Naive thymus-derived CD4-positive, alpha-beta T cell (primary cell): Measurements from ENCODE around the gene TMEM235. TPM values are rescaled to one million over a fixed set of nuclear protein-coding genes. Genes with fewer than 3 reads are reported as not detected.

Experiments used
- ATAC-seq: fragments of 150-1000 bp; cut with Tn5 transposase; 2 replicates; pipeline ENCODE4 v1.10.0; 2021; ENCODE audit warnings: mild to moderate bottlenecking, moderate library complexity
- CTCF ChIA-PET: fragments of 350-600 bp; sonication (Branson Sonifier 250); formaldehyde crosslinking; loops from one replicate; lab custom pipeline; 2021; ENCODE audit warnings: antibody characterized with exemption; lab: Charles Lee
- POLR2A ChIA-PET: fragments of 350-600 bp; sonication (Branson Sonifier 250); formaldehyde crosslinking; loops from one replicate; lab custom pipeline; 2021; ENCODE audit warnings: antibody characterized with exemption, inconsistent platforms; lab: Charles Lee
- DNase-seq, 9 donors: peaks; one replicate each; pipeline versions ENCODE4 v3.0.0 to v3.0.0-alpha.2; 2020 to 2022; ENCODE audit warnings: mixed read lengths in 1 of 9
- H3K27ac ChIP-seq: one replicate; pipeline ENCODE4 v1.7.0; 2013; ENCODE audit warnings: mild to moderate bottlenecking, low read depth, low read length, moderate library complexity
- H3K27me3 ChIP-seq, 2 donors: one replicate each; pipeline ENCODE4 v1.7.0; 2013; ENCODE audit warnings: low read length in 2 of 2, mild to moderate bottlenecking in 2 of 2, moderate library complexity in 2 of 2; ENCODE audit not compliant: control insufficient read depth in 2 of 2, insufficient read depth in 2 of 2
- H3K36me3 ChIP-seq, 3 experiments: 1 replicate in 2 of 3; 2 replicates in 1 of 3; pipeline ENCODE4 v1.7.0; 2013; ENCODE audit warnings: low read length in 3 of 3, mild to moderate bottlenecking in 3 of 3, moderate library complexity in 1 of 3; ENCODE audit not compliant: insufficient read depth in 3 of 3, control insufficient read depth in 2 of 3
- H3K4me1 ChIP-seq, 2 donors: one replicate each; pipeline ENCODE4 v1.7.0; 2013; ENCODE audit warnings: low read length in 2 of 2, mild to moderate bottlenecking in 2 of 2, moderate library complexity in 1 of 2; ENCODE audit not compliant: control insufficient read depth in 2 of 2, insufficient read depth in 2 of 2
- H3K4me3 ChIP-seq: 2 replicates; pipeline ENCODE4 v1.7.0; 2013; ENCODE audit warnings: mild to moderate bottlenecking, low read length
- H3K9me3 ChIP-seq, 3 experiments: 1 replicate in 2 of 3; 2 replicates in 1 of 3; pipeline ENCODE4 v1.7.0; 2013; ENCODE audit warnings: low read length in 3 of 3; ENCODE audit not compliant: control insufficient read depth in 2 of 3
- H3K27ac Mint-ChIP-seq, 9 donors: one replicate each; pipeline ENCODE4 v1.8.0; 2020 to 2022; ENCODE audit warnings: mixed read lengths in 9 of 9, mild to moderate bottlenecking in 8 of 9, moderate library complexity in 5 of 9, inconsistent platforms in 2 of 9
- H3K27me3 Mint-ChIP-seq, 5 donors: one replicate each; pipeline ENCODE4 v1.8.0; 2021 to 2022; ENCODE audit warnings: mixed read lengths in 5 of 5, mild to moderate bottlenecking in 1 of 5
- H3K36me3 Mint-ChIP-seq, 5 donors: one replicate each; pipeline ENCODE4 v1.8.0; 2020 to 2022; ENCODE audit warnings: mixed read lengths in 5 of 5, mild to moderate bottlenecking in 3 of 5, inconsistent platforms in 1 of 5
- H3K4me1 Mint-ChIP-seq, 7 donors: one replicate each; pipeline ENCODE4 v1.8.0; 2020 to 2022; ENCODE audit warnings: mixed read lengths in 7 of 7, mild to moderate bottlenecking in 3 of 7, inconsistent platforms in 1 of 7
- H3K4me3 Mint-ChIP-seq, 10 donors: one replicate each; pipeline ENCODE4 v1.8.0; 2020 to 2022; ENCODE audit warnings: mild to moderate bottlenecking in 10 of 10, mixed read lengths in 10 of 10, moderate library complexity in 6 of 10, inconsistent platforms in 2 of 10
- H3K9me3 Mint-ChIP-seq, 11 donors: one replicate each; pipeline ENCODE4 v1.8.0; 2020 to 2022; ENCODE audit warnings: mixed read lengths in 11 of 11, mild to moderate bottlenecking in 4 of 11, inconsistent platforms in 1 of 11, moderate library complexity in 1 of 11
- intact Hi-C, 2 donors: fragments of 100-400 bp; cut with micrococcal nuclease; formaldehyde crosslinking; loops; one replicate each; pipeline ENCODE4 v1.15.1; 2023
- polyA plus RNA-seq, 2 donors: library from polyadenylated mRNA; unstranded; fragments of 300-500 nt; fragmentation: Illumina TruSeq; gene quantifications; one replicate each; pipeline ENCODE4 v1.2.3, GENCODE V29; 2021
- total RNA-seq, 6 experiments: library from RNA in 5 of 6; stranded (reverse) in 5 of 6; gene quantifications; 1 replicate in 5 of 6; 2 replicates in 1 of 6; pipeline ENCODE4 v1.2.3 and lab custom pipeline; 2021 to 2026

TMEM235 gene
- total and polyA plus RNA-seq, 7 experiments from 2014 or later: not detected

- peaks cover 0 to 6% of the 10 kb centered on the region in 2 donors for H3K4me1 ChIP-seq
- Mint-ChIP-seq H3K4me3 (no peak overlapping the region), H3K36me3 (peaks cover 0 to under 1% (median 0%) of the 10 kb centered on the region in 5 donors), H3K27me3 (peaks cover 7 to 22% (median 16%) of the 10 kb centered on the region in 5 donors), H3K4me1 (peaks cover 0 to 13% (median 6%) of the 10 kb centered on the region in 7 donors), H3K27ac (no peak overlapping the region), H3K9me3 (peaks cover 0 to 1% (median 0%) of the 10 kb centered on the region in 11 donors)
- H3K9me3 ChIP-seq: no peaks in the 10 kb centered on the region
- DNase-seq (no peak), ATAC-seq (no peak)
- ChIA-PET CTCF (no interaction called here), POLR2A (interaction anchor here (0.7 kb wide), 1 partner anchor 15 kb away, joined by 3 read pairs; no protein-coding TSS in a partner anchor)
- H3K36me3 ChIP-seq: no peaks in the 10 kb centered on the region
- H3K27ac ChIP-seq: no peak overlapping the region
- no peak overlapping the region for H3K4me3 ChIP-seq
- peaks cover 2 to 13% of the 10 kb centered on the region in 2 donors for H3K27me3 ChIP-seq
- intact Hi-C loops: no loop called here
These were observed 4.5 kb downstream of the TMEM235 start for GRCh38 chr17:78235885-78236284.

GRCh38 chr17:78236362-78237127 is 5.1 kb downstream of the TMEM235 start:
- Histone ChIP-seq H3K9me3 (no peaks in the 10 kb centered on the region), H3K27ac (no peak overlapping the region), H3K36me3 (no peaks in the 10 kb centered on the region), H3K4me1 (peaks cover 0 to 6% of the 10 kb centered on the region in 2 donors), H3K4me3 (no peak overlapping the region), H3K27me3 (peaks cover 0 to 8% of the 10 kb centered on the region in 2 donors)
- ATAC-seq: no peak
- POLR2A ChIA-PET: interaction anchor here (0.7 kb wide), 1 partner anchor 14 kb away, joined by 3 read pairs; no protein-coding TSS in a partner anchor
- DNase-seq: no peak
- intact Hi-C loops: no loop called here
- no peak overlapping the region for H3K27ac Mint-ChIP-seq
- H3K27me3 Mint-ChIP-seq: peaks cover 6 to 17% (median 10%) of the 10 kb centered on the region in 5 donors
- CTCF ChIA-PET: no interaction called here
- H3K4me3 Mint-ChIP-seq: no peak overlapping the region
- H3K4me1 Mint-ChIP-seq: peaks cover 0 to 13% (median 6%) of the 10 kb centered on the region in 7 donors
- no peaks in the 10 kb centered on the region for H3K36me3 Mint-ChIP-seq
- peaks cover 0 to 1% (median 0%) of the 10 kb centered on the region in 11 donors for H3K9me3 Mint-ChIP-seq

GRCh38 chr17:78237401-78238012 is 6.1 kb downstream of the TMEM235 start:
- peaks cover 0 to under 1% of the 10 kb centered on the region in 2 donors for H3K4me1 ChIP-seq
- Mint-ChIP-seq H3K4me3 (no peak overlapping the region), H3K27ac (no peak overlapping the region), H3K36me3 (no peaks in the 10 kb centered on the region), H3K9me3 (peaks cover 0 to 1% (median 0%) of the 10 kb centered on the region in 11 donors), H3K4me1 (peaks cover 0 to 10% (median 3%) of the 10 kb centered on the region in 7 donors), H3K27me3 (peaks cover 0 to 11% (median 6%) of the 10 kb centered on the region in 5 donors)
- CTCF ChIA-PET: no interaction called here
- no peaks in the 10 kb centered on the region for H3K9me3 ChIP-seq
- DNase-seq (no peak), ATAC-seq (no peak)
- H3K27me3 ChIP-seq: peaks cover 0 to 4% of the 10 kb centered on the region in 2 donors
- no peaks in the 10 kb centered on the region for H3K36me3 ChIP-seq
- H3K27ac ChIP-seq: no peak overlapping the region
- H3K4me3 ChIP-seq: no peak overlapping the region
- POLR2A ChIA-PET: no interaction called here
- intact Hi-C loops: no loop called here

GRCh38 chr17:78238823-78239488 is 7.5 kb downstream of the TMEM235 start:
- CTCF ChIA-PET: interaction anchor here (0.8 kb wide), 1 partner anchor 13 kb away, joined by 5 read pairs; no protein-coding TSS in a partner anchor
- Mint-ChIP-seq H3K9me3 (peaks cover 0 to 1% (median 0%) of the 10 kb centered on the region in 11 donors), H3K27ac (no peak overlapping the region), H3K36me3 (no peaks in the 10 kb centered on the region), H3K4me3 (no peak overlapping the region), H3K4me1 (peaks cover 0 to 5% (median 0%) of the 10 kb centered on the region in 7 donors), H3K27me3 (peaks cover 0 to 3% (median 0%) of the 10 kb centered on the region in 5 donors)
- H3K36me3 ChIP-seq: no peaks in the 10 kb centered on the region
- H3K4me3 ChIP-seq: no peak overlapping the region
- no peaks in the 10 kb centered on the region for H3K27me3 ChIP-seq
- no peak for DNase-seq
- no peaks in the 10 kb centered on the region for H3K4me1 ChIP-seq
- no peak overlapping the region for H3K27ac ChIP-seq
- no peak for ATAC-seq
- POLR2A ChIA-PET: no interaction called here
- intact Hi-C loops: no loop called here
- H3K9me3 ChIP-seq: no peaks in the 10 kb centered on the region

GRCh38 chr17:78239489-78239931 is 8.1 kb downstream of the TMEM235 start:
- peaks cover 0 to 1% (median 0%) of the 10 kb centered on the region in 11 donors for H3K9me3 Mint-ChIP-seq
- ATAC-seq (no peak), DNase-seq (no peak)
- peaks cover 0 to 5% (median 0%) of the 10 kb centered on the region in 7 donors for H3K4me1 Mint-ChIP-seq
- no peak overlapping the region for H3K4me3 ChIP-seq
- H3K36me3 ChIP-seq: no peaks in the 10 kb centered on the region
- no peaks in the 10 kb centered on the region for H3K27me3 ChIP-seq
- H3K27ac Mint-ChIP-seq: no peak overlapping the region
- H3K36me3 Mint-ChIP-seq: no peaks in the 10 kb centered on the region
- H3K27me3 Mint-ChIP-seq: peaks cover 0 to 3% (median 0%) of the 10 kb centered on the region in 5 donors
- no peaks in the 10 kb centered on the region for H3K9me3 ChIP-seq
- intact Hi-C loops: no loop called here
- CTCF ChIA-PET: no interaction called here
- POLR2A ChIA-PET: no interaction called here
- H3K27ac ChIP-seq: no peak overlapping the region
- H3K4me3 Mint-ChIP-seq: no peak overlapping the region
- H3K4me1 ChIP-seq: no peaks in the 10 kb centered on the region

- Histone ChIP-seq H3K4me3 (no peak overlapping the region), H3K27me3 (no peaks in the 10 kb centered on the region), H3K36me3 (no peaks in the 10 kb centered on the region), H3K4me1 (no peaks in the 10 kb centered on the region), H3K27ac (no peak overlapping the region), H3K9me3 (no peaks in the 10 kb centered on the region)
- POLR2A ChIA-PET: no interaction called here
- intact Hi-C loops: no loop called here
- H3K36me3 Mint-ChIP-seq: no peaks in the 10 kb centered on the region
- peaks cover 0 to 2% (median 0%) of the 10 kb centered on the region in 5 donors for H3K27me3 Mint-ChIP-seq
- no peaks in the 10 kb centered on the region for H3K9me3 Mint-ChIP-seq
- H3K4me1 Mint-ChIP-seq: peaks cover 0 to 5% (median 0%) of the 10 kb centered on the region in 7 donors
- no peak for ATAC-seq
- CTCF ChIA-PET: no interaction called here
- no peak for DNase-seq
- no peak overlapping the region for H3K4me3 Mint-ChIP-seq
- H3K27ac Mint-ChIP-seq: no peak overlapping the region
These were observed 8.7 kb downstream of the TMEM235 start for GRCh38 chr17:78240012-78240655.
